K562 (cell line): ENCODE measurements around the gene DGUOK. TPM values are rescaled to one million over a fixed set of nuclear protein-coding genes. Genes with fewer than 3 reads are reported as not detected.

Experiments used
- BCOR ChIP-seq: fragments of 450-650 bp; IDR thresholded peaks from 2 replicates; pipeline ENCODE4 v1.6.1; 2016
- CTBP1 ChIP-seq: fragments of 450-650 bp; IDR thresholded peaks from 2 replicates; pipeline ENCODE4 v1.6.1; 2016; ENCODE audit warnings: borderline replicate concordance
- EP300 ChIP-seq: IDR thresholded peaks from 2 replicates; pipeline ENCODE4 v1.6.1; 2012; ENCODE audit warnings: low read length, improper control_type of control experiment
- HMBOX1 ChIP-seq: sonication (generic); IDR thresholded peaks from 2 replicates; pipeline ENCODE4 v1.6.1; 2016
- HNRNPLL ChIP-seq: fragments of 200-400 bp; formaldehyde crosslinking; IDR thresholded peaks from 2 replicates; pipeline ENCODE4 v1.6.1; 2017; ENCODE audit warnings: low read length, low read depth, mild to moderate bottlenecking; ENCODE audit not compliant: poor library complexity, severe bottlenecking
- KLF6 ChIP-seq: fragments of 250-450 bp; sonication (Bioruptor Pico); IDR thresholded peaks from 2 replicates; pipeline ENCODE4 v1.4.0; 2020; ENCODE audit warnings: mild to moderate bottlenecking, moderate library complexity, borderline replicate concordance
- SMARCA4 ChIP-seq: fragments of 450-650 bp; IDR thresholded peaks from 2 replicates; pipeline ENCODE4 v1.6.1; 2016
- SUPT5H ChIP-seq: fragments of 450-650 bp; IDR thresholded peaks from 2 replicates; pipeline ENCODE4 v1.6.1; 2016
- TBL1XR1 ChIP-seq, 2 experiments: IDR thresholded peaks; 2 replicates each; pipeline ENCODE4 v1.6.1; 2012; ENCODE audit warnings: improper control_type of control experiment in 2 of 2, low read length in 2 of 2, mild to moderate bottlenecking in 1 of 2
- ZBTB9 ChIP-seq: fragments of 450-650 bp; formaldehyde crosslinking; IDR thresholded peaks from 2 replicates; pipeline ENCODE4 v1.4.0; 2020; ENCODE audit warnings: mild to moderate bottlenecking, moderate library complexity
- polyA plus RNA-seq, 8 experiments: library from polyadenylated mRNA; depleted of rRNA in 4 of 8; stranded (reverse) in 5 of 8; unstranded in 3 of 8; fragments of >200 nt; fragmentation: Nextera tagmentation in 2 of 8; fragmentation: Illumina TruSeq in 1 of 8; extraction: Ambion mirVana in 2 of 8; extraction: Trizol in 1 of 8; gene quantifications; 2 replicates each; pipeline versions ENCODE4 v1.2.1 to v1.2.3, GENCODE V29; 2011 to 2014; ENCODE audit warnings: inconsistent platforms in 1 of 8, missing spikeins in 1 of 8
- total RNA-seq, 7 experiments: library from RNA; depleted of rRNA in 6 of 7; stranded (reverse); fragments of >200 nt in 6 of 7; fragmentation: Illumina TruSeq in 2 of 7; extraction: Trizol in 2 of 7; gene quantifications; 2 replicates each; pipeline versions ENCODE4 v1.2.1 to v1.2.3, GENCODE V29; 2011 to 2021; ENCODE audit warnings: low replicate concordance in 1 of 7
- TF ChIP-seq, protein P1 (sequence below): fragments of 450-650 bp; IDR thresholded peaks from 2 replicates; pipeline ENCODE4 v1.6.1; 2016; ENCODE audit warnings: mild to moderate bottlenecking, moderate library complexity
- TF ChIP-seq, protein P2 (sequence below): fragments of 450-650 bp; IDR thresholded peaks from 2 replicates; pipeline ENCODE4 v1.6.1; 2014; ENCODE audit warnings: low read depth, mild to moderate bottlenecking, moderate library complexity, borderline replicate concordance

DGUOK gene
- total and polyA plus RNA-seq, 9 of the 15 experiments (the other 6 are each of a cell fraction or from before 2014, with no cell fraction given), result 67.0 to 288 (median 126) TPM

- TF ChIP-seq KLF6, result no peak
- peak; percentile 48; the same call in 1 of the 2 replicates for TF ChIP-seq EP300
- peak in 1 of 2 experiments; percentile 40; a peak in 1 of 4 replicates for TF ChIP-seq TBL1XR1 (IDR thresholded peaks at IDR 0.05; ENCODE audit: low read length in 2 of 2)
- peak; percentile 81 for TF ChIP-seq HMBOX1
- TF ChIP-seq CTBP1, result peak; percentile 89
- TF ChIP-seq, protein P1, sequence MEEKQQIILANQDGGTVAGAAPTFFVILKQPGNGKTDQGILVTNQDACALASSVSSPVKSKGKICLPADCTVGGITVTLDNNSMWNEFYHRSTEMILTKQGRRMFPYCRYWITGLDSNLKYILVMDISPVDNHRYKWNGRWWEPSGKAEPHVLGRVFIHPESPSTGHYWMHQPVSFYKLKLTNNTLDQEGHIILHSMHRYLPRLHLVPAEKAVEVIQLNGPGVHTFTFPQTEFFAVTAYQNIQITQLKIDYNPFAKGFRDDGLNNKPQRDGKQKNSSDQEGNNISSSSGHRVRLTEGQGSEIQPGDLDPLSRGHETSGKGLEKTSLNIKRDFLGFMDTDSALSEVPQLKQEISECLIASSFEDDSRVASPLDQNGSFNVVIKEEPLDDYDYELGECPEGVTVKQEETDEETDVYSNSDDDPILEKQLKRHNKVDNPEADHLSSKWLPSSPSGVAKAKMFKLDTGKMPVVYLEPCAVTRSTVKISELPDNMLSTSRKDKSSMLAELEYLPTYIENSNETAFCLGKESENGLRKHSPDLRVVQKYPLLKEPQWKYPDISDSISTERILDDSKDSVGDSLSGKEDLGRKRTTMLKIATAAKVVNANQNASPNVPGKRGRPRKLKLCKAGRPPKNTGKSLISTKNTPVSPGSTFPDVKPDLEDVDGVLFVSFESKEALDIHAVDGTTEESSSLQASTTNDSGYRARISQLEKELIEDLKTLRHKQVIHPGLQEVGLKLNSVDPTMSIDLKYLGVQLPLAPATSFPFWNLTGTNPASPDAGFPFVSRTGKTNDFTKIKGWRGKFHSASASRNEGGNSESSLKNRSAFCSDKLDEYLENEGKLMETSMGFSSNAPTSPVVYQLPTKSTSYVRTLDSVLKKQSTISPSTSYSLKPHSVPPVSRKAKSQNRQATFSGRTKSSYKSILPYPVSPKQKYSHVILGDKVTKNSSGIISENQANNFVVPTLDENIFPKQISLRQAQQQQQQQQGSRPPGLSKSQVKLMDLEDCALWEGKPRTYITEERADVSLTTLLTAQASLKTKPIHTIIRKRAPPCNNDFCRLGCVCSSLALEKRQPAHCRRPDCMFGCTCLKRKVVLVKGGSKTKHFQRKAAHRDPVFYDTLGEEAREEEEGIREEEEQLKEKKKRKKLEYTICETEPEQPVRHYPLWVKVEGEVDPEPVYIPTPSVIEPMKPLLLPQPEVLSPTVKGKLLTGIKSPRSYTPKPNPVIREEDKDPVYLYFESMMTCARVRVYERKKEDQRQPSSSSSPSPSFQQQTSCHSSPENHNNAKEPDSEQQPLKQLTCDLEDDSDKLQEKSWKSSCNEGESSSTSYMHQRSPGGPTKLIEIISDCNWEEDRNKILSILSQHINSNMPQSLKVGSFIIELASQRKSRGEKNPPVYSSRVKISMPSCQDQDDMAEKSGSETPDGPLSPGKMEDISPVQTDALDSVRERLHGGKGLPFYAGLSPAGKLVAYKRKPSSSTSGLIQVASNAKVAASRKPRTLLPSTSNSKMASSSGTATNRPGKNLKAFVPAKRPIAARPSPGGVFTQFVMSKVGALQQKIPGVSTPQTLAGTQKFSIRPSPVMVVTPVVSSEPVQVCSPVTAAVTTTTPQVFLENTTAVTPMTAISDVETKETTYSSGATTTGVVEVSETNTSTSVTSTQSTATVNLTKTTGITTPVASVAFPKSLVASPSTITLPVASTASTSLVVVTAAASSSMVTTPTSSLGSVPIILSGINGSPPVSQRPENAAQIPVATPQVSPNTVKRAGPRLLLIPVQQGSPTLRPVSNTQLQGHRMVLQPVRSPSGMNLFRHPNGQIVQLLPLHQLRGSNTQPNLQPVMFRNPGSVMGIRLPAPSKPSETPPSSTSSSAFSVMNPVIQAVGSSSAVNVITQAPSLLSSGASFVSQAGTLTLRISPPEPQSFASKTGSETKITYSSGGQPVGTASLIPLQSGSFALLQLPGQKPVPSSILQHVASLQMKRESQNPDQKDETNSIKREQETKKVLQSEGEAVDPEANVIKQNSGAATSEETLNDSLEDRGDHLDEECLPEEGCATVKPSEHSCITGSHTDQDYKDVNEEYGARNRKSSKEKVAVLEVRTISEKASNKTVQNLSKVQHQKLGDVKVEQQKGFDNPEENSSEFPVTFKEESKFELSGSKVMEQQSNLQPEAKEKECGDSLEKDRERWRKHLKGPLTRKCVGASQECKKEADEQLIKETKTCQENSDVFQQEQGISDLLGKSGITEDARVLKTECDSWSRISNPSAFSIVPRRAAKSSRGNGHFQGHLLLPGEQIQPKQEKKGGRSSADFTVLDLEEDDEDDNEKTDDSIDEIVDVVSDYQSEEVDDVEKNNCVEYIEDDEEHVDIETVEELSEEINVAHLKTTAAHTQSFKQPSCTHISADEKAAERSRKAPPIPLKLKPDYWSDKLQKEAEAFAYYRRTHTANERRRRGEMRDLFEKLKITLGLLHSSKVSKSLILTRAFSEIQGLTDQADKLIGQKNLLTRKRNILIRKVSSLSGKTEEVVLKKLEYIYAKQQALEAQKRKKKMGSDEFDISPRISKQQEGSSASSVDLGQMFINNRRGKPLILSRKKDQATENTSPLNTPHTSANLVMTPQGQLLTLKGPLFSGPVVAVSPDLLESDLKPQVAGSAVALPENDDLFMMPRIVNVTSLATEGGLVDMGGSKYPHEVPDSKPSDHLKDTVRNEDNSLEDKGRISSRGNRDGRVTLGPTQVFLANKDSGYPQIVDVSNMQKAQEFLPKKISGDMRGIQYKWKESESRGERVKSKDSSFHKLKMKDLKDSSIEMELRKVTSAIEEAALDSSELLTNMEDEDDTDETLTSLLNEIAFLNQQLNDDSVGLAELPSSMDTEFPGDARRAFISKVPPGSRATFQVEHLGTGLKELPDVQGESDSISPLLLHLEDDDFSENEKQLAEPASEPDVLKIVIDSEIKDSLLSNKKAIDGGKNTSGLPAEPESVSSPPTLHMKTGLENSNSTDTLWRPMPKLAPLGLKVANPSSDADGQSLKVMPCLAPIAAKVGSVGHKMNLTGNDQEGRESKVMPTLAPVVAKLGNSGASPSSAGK, result peak; percentile 65
- peak; percentile 57 for TF ChIP-seq BCOR
- TF ChIP-seq SUPT5H, result peak; percentile 72
- no peak for TF ChIP-seq ZBTB9 (CRISPR knock-in tag)
- TF ChIP-seq, protein P2, sequence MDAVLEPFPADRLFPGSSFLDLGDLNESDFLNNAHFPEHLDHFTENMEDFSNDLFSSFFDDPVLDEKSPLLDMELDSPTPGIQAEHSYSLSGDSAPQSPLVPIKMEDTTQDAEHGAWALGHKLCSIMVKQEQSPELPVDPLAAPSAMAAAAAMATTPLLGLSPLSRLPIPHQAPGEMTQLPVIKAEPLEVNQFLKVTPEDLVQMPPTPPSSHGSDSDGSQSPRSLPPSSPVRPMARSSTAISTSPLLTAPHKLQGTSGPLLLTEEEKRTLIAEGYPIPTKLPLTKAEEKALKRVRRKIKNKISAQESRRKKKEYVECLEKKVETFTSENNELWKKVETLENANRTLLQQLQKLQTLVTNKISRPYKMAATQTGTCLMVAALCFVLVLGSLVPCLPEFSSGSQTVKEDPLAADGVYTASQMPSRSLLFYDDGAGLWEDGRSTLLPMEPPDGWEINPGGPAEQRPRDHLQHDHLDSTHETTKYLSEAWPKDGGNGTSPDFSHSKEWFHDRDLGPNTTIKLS, result peak; percentile 59; the same call in 1 of the 2 replicates
- peak; percentile 47 for TF ChIP-seq HNRNPLL
- TF ChIP-seq SMARCA4, result peak; percentile 57
Observed at GRCh38 chr2:73981081-73982001, 54.7 kb downstream of the DGUOK start (continued).
